ENCODE measurements around the gene SELENOI.
"Not testable (repeated sequence)": the region's sequence is repeated elsewhere in the genome, so short reads cannot be mapped to it uniquely, and the experiment has no call there.

SELENOI gene

GRCh38 chr2:26327291-26328272 lies 18.4 kb upstream of the SELENOI start:
- TF ChIP-seq, protein P1, sequence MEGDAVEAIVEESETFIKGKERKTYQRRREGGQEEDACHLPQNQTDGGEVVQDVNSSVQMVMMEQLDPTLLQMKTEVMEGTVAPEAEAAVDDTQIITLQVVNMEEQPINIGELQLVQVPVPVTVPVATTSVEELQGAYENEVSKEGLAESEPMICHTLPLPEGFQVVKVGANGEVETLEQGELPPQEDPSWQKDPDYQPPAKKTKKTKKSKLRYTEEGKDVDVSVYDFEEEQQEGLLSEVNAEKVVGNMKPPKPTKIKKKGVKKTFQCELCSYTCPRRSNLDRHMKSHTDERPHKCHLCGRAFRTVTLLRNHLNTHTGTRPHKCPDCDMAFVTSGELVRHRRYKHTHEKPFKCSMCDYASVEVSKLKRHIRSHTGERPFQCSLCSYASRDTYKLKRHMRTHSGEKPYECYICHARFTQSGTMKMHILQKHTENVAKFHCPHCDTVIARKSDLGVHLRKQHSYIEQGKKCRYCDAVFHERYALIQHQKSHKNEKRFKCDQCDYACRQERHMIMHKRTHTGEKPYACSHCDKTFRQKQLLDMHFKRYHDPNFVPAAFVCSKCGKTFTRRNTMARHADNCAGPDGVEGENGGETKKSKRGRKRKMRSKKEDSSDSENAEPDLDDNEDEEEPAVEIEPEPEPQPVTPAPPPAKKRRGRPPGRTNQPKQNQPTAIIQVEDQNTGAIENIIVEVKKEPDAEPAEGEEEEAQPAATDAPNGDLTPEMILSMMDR (IDR thresholded peaks at IDR 0.05; ENCODE audit: low read depth, low read length): no peak

GRCh38 chr2:26329083-26329482 lies 16.9 kb upstream of the SELENOI start:
- not testable (repeated sequence) for DNase-seq (ENCODE audit: extremely low read depth, low read depth)

More at GRCh38 chr2:26327291-26328272, 18.4 kb upstream of the SELENOI start:
- DNase-seq (ENCODE audit: extremely low read depth, low read depth): no peak

GRCh38 chr2:26330114-26330549 lies 15.8 kb upstream of the SELENOI start:
- TF ChIP-seq, protein P1 (IDR thresholded peaks at IDR 0.05; ENCODE audit: low read depth, low read length): peak; percentile 92
- DNase-seq (ENCODE audit: extremely low read depth, low read depth): peak; percentile 65

DNA sequence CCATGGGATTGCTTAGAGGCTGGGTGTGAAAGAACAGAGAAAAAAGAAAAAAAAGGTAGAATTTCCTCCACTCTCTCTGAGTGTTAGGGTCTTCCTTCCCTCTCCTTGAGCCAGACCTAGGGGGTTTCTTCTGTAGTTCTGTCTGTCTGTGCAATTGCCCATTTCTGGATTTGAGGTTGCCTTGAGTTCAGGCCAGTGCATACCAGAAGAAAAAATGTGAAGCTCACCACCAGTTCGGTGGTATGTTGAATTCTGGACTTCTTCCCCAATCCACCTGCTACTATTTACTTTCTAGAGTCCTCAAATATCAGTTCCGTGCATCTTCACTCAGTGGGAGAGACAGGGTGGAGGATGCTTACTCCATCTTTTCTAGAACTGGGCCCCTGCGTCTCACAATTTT lies 15.3 kb upstream of the SELENOI start:
- TF ChIP-seq, protein P1 (IDR thresholded peaks at IDR 0.05; ENCODE audit: low read depth, low read length): no peak
- DNase-seq (ENCODE audit: extremely low read depth, low read depth): no peak

DNA sequence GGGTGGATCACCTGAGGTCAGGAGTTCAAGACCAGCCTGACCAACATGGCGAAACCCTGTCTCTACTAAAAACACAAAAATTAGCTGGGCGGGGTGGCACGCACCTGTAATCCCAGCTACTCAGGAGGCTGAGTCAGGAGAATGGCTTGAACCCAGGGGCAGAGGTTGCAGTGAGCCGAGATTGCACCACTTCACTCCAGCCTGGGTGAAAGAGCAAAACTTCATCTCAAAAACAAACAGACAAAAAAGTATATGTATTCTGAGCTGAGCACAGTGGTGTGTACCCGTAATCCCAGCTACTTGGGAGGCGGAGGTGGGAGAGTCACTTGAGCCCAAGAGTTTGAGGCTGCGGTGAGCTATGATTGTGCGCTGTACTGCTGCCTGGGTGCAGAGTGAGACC lies 14.6 kb upstream of the SELENOI start:
- not testable (repeated sequence) for DNase-seq (ENCODE audit: extremely low read depth, low read depth)

GRCh38 chr2:26333293-26333692 lies 12.7 kb upstream of the SELENOI start:
- no peak for DNase-seq (ENCODE audit: extremely low read depth, low read depth)
- TF ChIP-seq, protein P1 (IDR thresholded peaks at IDR 0.05; ENCODE audit: low read depth, low read length): no peak

- no peak for DNase-seq (ENCODE audit: extremely low read depth, low read depth)
- TF ChIP-seq, protein P1 (IDR thresholded peaks at IDR 0.05; ENCODE audit: low read depth, low read length): no peak
These were observed 10.7 kb upstream of the SELENOI start for GRCh38 chr2:26335231-26335630.

GRCh38 chr2:26336719-26337118 lies 9.2 kb upstream of the SELENOI start:
- TF ChIP-seq, protein P1 (IDR thresholded peaks at IDR 0.05; ENCODE audit: low read depth, low read length): no peak
- no peak for DNase-seq (ENCODE audit: extremely low read depth, low read depth)

All from AG09319 (cell line).